Endothelial cell of umbilical vein (primary cell): ENCODE data around the gene RNF43. TPM values are rescaled to one million over a fixed set of nuclear protein-coding genes. Genes with fewer than 3 reads are reported as not detected.

Experiments used
- BruUV-seq: library from RNA; stranded (reverse); fragments of 400-500 nt; replicated peaks from 2 replicates; lab custom pipeline; 2021; lab: Mats Ljungman, UMichigan
- CTCF ChIA-PET: fragments of 300-600, 350-600 bp; sonication (Branson Sonifier 250); formaldehyde crosslinking; loops from one replicate; lab custom pipeline; 2021; ENCODE audit warnings: antibody characterized with exemption, inconsistent platforms; lab: Charles Lee
- POLR2A ChIA-PET: fragments of 300-600, 350-600 bp; sonication (Branson Sonifier 250); formaldehyde crosslinking; loops from one replicate; lab custom pipeline; 2021; ENCODE audit warnings: antibody characterized with exemption, inconsistent platforms; lab: Charles Lee
- DNase-seq: peaks from one replicate; pipeline ENCODE4 v3.0.0-alpha.2; 2011; ENCODE audit warnings: low read depth, low spot score
- FAIRE-seq: peaks from 2 replicates; lab custom pipeline; 2011; peaks lifted over from hg19 to GRCh38; lab: Jason Lieb, UNC
- H2AFZ ChIP-seq: 2 replicates; pipeline ENCODE4 v1.6.0; 2012; ENCODE audit warnings: low read depth, low read length, control low read depth, inconsistent platforms
- H3K27ac ChIP-seq: 2 replicates; pipeline ENCODE4 v1.5.1; 2011; ENCODE audit warnings: low read depth, mild to moderate bottlenecking, control low read depth, low read length, moderate library complexity; ENCODE audit not compliant: insufficient read depth
- H3K27me3 ChIP-seq, 2 experiments: 2 replicates each; pipeline versions ENCODE4 v1.6.0 to v1.6.1; 2011; ENCODE audit warnings: low read length in 2 of 2, mixed read lengths in 1 of 2; ENCODE audit not compliant: control insufficient read depth in 2 of 2, insufficient read depth in 2 of 2
- H3K36me3 ChIP-seq, 2 experiments: 2 replicates in 1 of 2; 3 replicates in 1 of 2; pipeline ENCODE4 v1.5.1; 2011; ENCODE audit warnings: low read length in 2 of 2, mild to moderate bottlenecking in 1 of 2, moderate library complexity in 1 of 2; ENCODE audit not compliant: control insufficient read depth in 2 of 2, insufficient read depth in 2 of 2; ENCODE audit errors: extremely low read depth in 1 of 2
- H3K4me1 ChIP-seq: 3 replicates; pipeline ENCODE4 v1.5.1; 2011; ENCODE audit warnings: mild to moderate bottlenecking, low read length; ENCODE audit not compliant: control insufficient read depth, insufficient read depth; ENCODE audit errors: extremely low read depth
- H3K4me2 ChIP-seq: 2 replicates; pipeline ENCODE4 v1.6.1; 2011; ENCODE audit warnings: low read length, control low read depth, mixed read lengths; ENCODE audit not compliant: insufficient read depth
- H3K4me3 ChIP-seq, 3 experiments: fragments of 200-600 bp in 1 of 3; sonication (generic), shearing (Covaris generic) in 1 of 3; replicated peaks in 1 of 3; 2 replicates each; pipeline ENCODE4 v1.5.1; 2011 to 2016; ENCODE audit warnings: control low read depth in 3 of 3, low read length in 3 of 3, mild to moderate bottlenecking in 2 of 3, inconsistent platforms in 1 of 3, low read depth in 1 of 3, moderate library complexity in 1 of 3; ENCODE audit not compliant: insufficient read depth in 1 of 3
- H3K79me2 ChIP-seq: 2 replicates; pipeline ENCODE4 v1.6.0; 2012; ENCODE audit warnings: low read length, inconsistent platforms; ENCODE audit not compliant: control insufficient read depth, insufficient read depth
- H3K9ac ChIP-seq: replicated peaks from 2 replicates; pipeline ENCODE3; 2011; ENCODE audit warnings: low read length, control low read depth; ENCODE audit not compliant: insufficient read depth; ENCODE audit errors: extremely low read depth
- H3K9me1 ChIP-seq: replicated peaks from 3 replicates; pipeline ENCODE4 v1.6.0; 2011; ENCODE audit warnings: mild to moderate bottlenecking, low read length; ENCODE audit not compliant: control insufficient read depth, insufficient read depth; ENCODE audit errors: extremely low read depth
- H3K9me3 ChIP-seq: replicated peaks from 2 replicates; pipeline ENCODE4 v1.5.1; 2012; ENCODE audit warnings: low read length, inconsistent platforms; ENCODE audit not compliant: control insufficient read depth, insufficient read depth
- H4K20me1 ChIP-seq: replicated peaks from 2 replicates; pipeline ENCODE3; 2011; ENCODE audit warnings: mild to moderate bottlenecking, low read length; ENCODE audit not compliant: control insufficient read depth, insufficient read depth; ENCODE audit errors: extremely low read depth
- EZH2 ChIP-seq: IDR thresholded peaks from 2 replicates; pipeline ENCODE4 v1.6.1; 2012; ENCODE audit warnings: borderline replicate concordance, low read depth, mild to moderate bottlenecking, moderate library complexity, low read length, inconsistent platforms; ENCODE audit not compliant: severe bottlenecking
- FOS ChIP-seq: IDR thresholded peaks from 2 replicates; pipeline ENCODE4 v1.6.1; 2011; ENCODE audit warnings: mild to moderate bottlenecking, low read length, moderate library complexity, borderline replicate concordance; ENCODE audit not compliant: insufficient read depth
- GATA2 ChIP-seq: IDR thresholded peaks from 2 replicates; pipeline ENCODE4 v1.7.0; 2011; ENCODE audit warnings: low read depth, mild to moderate bottlenecking, moderate library complexity, mixed read lengths, low read length; ENCODE audit not compliant: insufficient read length, insufficient read depth
- JUN ChIP-seq: IDR thresholded peaks from 2 replicates; pipeline ENCODE4 v1.6.1; 2011; ENCODE audit warnings: borderline replicate concordance, low read depth; ENCODE audit not compliant: insufficient read length, insufficient read depth
- MYC ChIP-seq: IDR thresholded peaks from one replicate; pipeline ENCODE4 v1.6.1; 2011; ENCODE audit warnings: mild to moderate bottlenecking, low read depth, low read length
- POLR2A ChIP-seq: IDR thresholded peaks from 2 replicates; pipeline ENCODE4 v1.6.1; 2012; ENCODE audit warnings: low read depth, mild to moderate bottlenecking, control low read depth, low read length
- POLR2AphosphoS5 ChIP-seq: IDR thresholded peaks from 2 replicates; pipeline ENCODE4 v1.6.1; 2012; ENCODE audit warnings: low read depth, mild to moderate bottlenecking, control low read depth, low read length, moderate library complexity; ENCODE audit not compliant: insufficient read depth
- dilution Hi-C: fragments of 300-500 bp; cut with MboI; formaldehyde crosslinking; loops from one replicate; pipeline ENCODE4 v1.15.0; 2019; ENCODE audit warnings: low sequenced_read_pairs; ENCODE audit not compliant: extremely low pct_ligation_motif_present
- intact Hi-C: fragments of 100-400 bp; cut with micrococcal nuclease; formaldehyde crosslinking; loops from one replicate; pipeline ENCODE4 v1.10.0; 2022
- polyA plus RNA-seq, 4 experiments: library from polyadenylated mRNA; depleted of rRNA in 3 of 4; stranded (reverse) in 3 of 4; unstranded in 1 of 4; fragments of >200 nt; gene quantifications; 2 replicates each; pipeline versions ENCODE4 v1.2.1 to v1.2.3, GENCODE V29; 2011 to 2012; ENCODE audit warnings: missing spikeins in 1 of 4
- total RNA-seq: library from RNA; stranded (reverse); gene quantifications from 2 replicates; pipeline ENCODE4 v1.2.3, GENCODE V29; 2021
- TF ChIP-seq, protein P1 (sequence below), 2 donors: IDR thresholded peaks; 1 replicate in 1 of 2; 2 replicates in 1 of 2; pipeline ENCODE4 v1.5.1; 2011; ENCODE audit warnings: low read length in 2 of 2, mild to moderate bottlenecking in 2 of 2, moderate library complexity in 2 of 2, control low read depth in 1 of 2, inconsistent platforms in 1 of 2, low read depth in 1 of 2; ENCODE audit not compliant: insufficient read depth in 1 of 2; ENCODE audit errors: extremely low read depth in 1 of 2
- TF ChIP-seq, protein P2 (sequence below): IDR thresholded peaks from 2 replicates; pipeline ENCODE4 v1.6.1; 2011; ENCODE audit not compliant: insufficient read depth, insufficient read length

Gene RNF43
- total and polyA plus RNA-seq, 2 donors (not counting 3 experiments of a cell fraction or from before 2014, with no cell fraction given) = not detected

DNA sequence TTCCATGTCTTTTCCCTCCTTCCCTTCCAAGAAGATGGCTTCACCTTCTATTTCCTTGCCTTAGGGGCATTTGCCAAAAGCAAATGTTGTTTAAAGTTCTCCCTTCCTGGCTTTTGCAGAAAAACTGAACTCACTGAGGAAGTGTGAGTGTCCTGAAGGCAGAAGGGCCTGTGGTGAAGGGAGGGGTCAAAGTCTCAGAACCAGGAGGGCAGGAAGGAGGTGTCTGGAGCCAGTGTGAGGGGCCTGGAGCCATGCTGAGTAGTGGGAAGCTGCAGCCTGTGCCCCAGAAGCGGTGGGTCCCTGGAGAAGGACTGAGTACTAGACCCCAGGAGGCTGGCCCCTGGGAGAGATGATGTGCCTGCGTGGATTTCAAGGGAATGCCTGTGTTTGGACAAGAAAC, 41.5 kb downstream of the RNF43 start:
- FAIRE-seq (no peak), DNase-seq (no peak)
- no peaks in the 10 kb centered on the region for H3K9me3 ChIP-seq
- no peak overlapping the region for H3K27ac ChIP-seq
- no peak overlapping the region for H3K4me3 ChIP-seq
- H4K20me1 ChIP-seq = no peaks in the 10 kb centered on the region
- no peaks in the 10 kb centered on the region for H3K9me1 ChIP-seq
- no peaks in the 10 kb centered on the region for H3K36me3 ChIP-seq
- H3K4me1 ChIP-seq = no peaks in the 10 kb centered on the region
- peaks cover 4 to 5% of the 10 kb centered on the region in 2 experiments for H3K27me3 ChIP-seq
- POLR2A ChIA-PET = no interaction called here
- BruUV-seq = no TSS peak
- CTCF ChIA-PET = no interaction called here
- dilution Hi-C loops = no loop called here
- no peak overlapping the region for H2AFZ ChIP-seq
- intact Hi-C loops = no loop called here
- H3K4me2 ChIP-seq = no peak overlapping the region
- H3K9ac ChIP-seq = no peak overlapping the region
- TF ChIP-seq MYC (no peak), POLR2AphosphoS5 (no peak), EZH2 (no peak), POLR2A (no peak), FOS (no peak), JUN (no peak), GATA2 (no peak)
- TF ChIP-seq, protein P1, sequence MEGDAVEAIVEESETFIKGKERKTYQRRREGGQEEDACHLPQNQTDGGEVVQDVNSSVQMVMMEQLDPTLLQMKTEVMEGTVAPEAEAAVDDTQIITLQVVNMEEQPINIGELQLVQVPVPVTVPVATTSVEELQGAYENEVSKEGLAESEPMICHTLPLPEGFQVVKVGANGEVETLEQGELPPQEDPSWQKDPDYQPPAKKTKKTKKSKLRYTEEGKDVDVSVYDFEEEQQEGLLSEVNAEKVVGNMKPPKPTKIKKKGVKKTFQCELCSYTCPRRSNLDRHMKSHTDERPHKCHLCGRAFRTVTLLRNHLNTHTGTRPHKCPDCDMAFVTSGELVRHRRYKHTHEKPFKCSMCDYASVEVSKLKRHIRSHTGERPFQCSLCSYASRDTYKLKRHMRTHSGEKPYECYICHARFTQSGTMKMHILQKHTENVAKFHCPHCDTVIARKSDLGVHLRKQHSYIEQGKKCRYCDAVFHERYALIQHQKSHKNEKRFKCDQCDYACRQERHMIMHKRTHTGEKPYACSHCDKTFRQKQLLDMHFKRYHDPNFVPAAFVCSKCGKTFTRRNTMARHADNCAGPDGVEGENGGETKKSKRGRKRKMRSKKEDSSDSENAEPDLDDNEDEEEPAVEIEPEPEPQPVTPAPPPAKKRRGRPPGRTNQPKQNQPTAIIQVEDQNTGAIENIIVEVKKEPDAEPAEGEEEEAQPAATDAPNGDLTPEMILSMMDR (IDR thresholded peaks at IDR 0.05; ENCODE audit: extremely low read depth in 1 of 2, insufficient read depth in 1 of 2, low read depth in 1 of 2, low read length in 2 of 2) = no peak
- TF ChIP-seq, protein P2, sequence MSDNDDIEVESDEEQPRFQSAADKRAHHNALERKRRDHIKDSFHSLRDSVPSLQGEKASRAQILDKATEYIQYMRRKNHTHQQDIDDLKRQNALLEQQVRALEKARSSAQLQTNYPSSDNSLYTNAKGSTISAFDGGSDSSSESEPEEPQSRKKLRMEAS = no peak
- H3K79me2 ChIP-seq = no peaks in the 10 kb centered on the region
